GM06990 (cell line): Measurements from ENCODE around the gene MESP2.

Experiments used
- DNase-seq: peaks from one replicate; pipeline ENCODE4 v3.0.0-alpha.2; 2011; ENCODE audit not compliant: insufficient read length; ENCODE audit errors: extremely low read depth
- H3K27me3 ChIP-seq: replicated peaks from 2 replicates; pipeline ENCODE4 v1.6.0; 2011; ENCODE audit warnings: low read length; ENCODE audit not compliant: control insufficient read depth, insufficient read depth
- H3K36me3 ChIP-seq: 2 replicates; pipeline ENCODE4 v1.5.1; 2011; ENCODE audit warnings: low read length; ENCODE audit not compliant: control insufficient read depth, insufficient read depth
- H3K4me3 ChIP-seq: replicated peaks from 2 replicates; pipeline ENCODE4 v1.5.1; 2011; ENCODE audit warnings: low read depth, mild to moderate bottlenecking, control low read depth, low read length
- TF ChIP-seq, protein P1 (sequence below): IDR thresholded peaks from 2 replicates; pipeline ENCODE4 v1.5.1; 2011; ENCODE audit warnings: low read length, control low read depth, mild to moderate bottlenecking, inconsistent platforms; ENCODE audit not compliant: insufficient read depth, poor library complexity, severe bottlenecking

Gene MESP2

DNA sequence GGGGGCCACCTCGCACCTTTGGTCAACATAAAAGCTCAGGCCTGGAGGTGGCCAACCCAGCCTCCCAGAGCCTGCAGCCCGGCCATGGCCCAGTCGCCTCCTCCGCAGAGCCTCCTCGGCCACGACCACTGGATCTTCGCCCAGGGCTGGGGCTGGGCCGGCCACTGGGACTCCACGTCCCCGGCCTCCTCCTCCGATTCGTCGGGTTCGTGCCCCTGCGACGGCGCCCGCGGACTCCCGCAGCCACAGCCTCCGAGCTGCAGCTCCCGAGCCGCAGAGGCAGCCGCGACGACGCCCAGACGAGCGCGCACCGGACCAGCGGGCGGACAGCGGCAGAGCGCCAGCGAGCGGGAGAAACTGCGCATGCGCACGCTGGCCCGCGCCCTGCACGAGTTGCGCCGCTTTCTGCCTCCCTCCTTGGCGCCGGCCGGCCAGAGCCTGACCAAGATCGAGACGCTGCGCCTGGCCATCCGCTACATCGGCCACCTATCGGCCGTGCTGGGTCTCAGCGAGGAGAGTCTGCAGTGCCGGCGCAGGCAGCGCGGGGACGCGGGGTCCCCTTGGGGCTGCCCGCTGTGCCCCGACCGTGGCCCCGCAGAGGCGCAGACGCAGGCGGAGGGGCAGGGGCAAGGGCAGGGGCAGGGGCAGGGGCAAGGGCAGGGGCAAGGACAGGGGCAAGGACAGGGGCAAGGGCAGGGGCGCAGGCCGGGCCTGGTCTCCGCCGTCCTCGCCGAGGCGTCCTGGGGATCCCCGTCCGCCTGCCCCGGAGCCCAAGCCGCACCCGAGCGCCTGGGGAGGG lies at the start of gene MESP2:
TSS of gene MESP2 (plus strand) at position 59 of the 799 bp plus-strand sequence. CDS start at position 85, 26 bp downstream.
- DNase-seq, result peak; percentile 73
- H3K27me3 ChIP-seq, result no peaks in the 10 kb centered on the region
- peak within 1 kb of the TSS; percentile 54 for H3K4me3 ChIP-seq
- H3K36me3 ChIP-seq, result no peaks in the 10 kb centered on the region
- TF ChIP-seq, protein P1, sequence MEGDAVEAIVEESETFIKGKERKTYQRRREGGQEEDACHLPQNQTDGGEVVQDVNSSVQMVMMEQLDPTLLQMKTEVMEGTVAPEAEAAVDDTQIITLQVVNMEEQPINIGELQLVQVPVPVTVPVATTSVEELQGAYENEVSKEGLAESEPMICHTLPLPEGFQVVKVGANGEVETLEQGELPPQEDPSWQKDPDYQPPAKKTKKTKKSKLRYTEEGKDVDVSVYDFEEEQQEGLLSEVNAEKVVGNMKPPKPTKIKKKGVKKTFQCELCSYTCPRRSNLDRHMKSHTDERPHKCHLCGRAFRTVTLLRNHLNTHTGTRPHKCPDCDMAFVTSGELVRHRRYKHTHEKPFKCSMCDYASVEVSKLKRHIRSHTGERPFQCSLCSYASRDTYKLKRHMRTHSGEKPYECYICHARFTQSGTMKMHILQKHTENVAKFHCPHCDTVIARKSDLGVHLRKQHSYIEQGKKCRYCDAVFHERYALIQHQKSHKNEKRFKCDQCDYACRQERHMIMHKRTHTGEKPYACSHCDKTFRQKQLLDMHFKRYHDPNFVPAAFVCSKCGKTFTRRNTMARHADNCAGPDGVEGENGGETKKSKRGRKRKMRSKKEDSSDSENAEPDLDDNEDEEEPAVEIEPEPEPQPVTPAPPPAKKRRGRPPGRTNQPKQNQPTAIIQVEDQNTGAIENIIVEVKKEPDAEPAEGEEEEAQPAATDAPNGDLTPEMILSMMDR, result peak; percentile 34

DNA sequence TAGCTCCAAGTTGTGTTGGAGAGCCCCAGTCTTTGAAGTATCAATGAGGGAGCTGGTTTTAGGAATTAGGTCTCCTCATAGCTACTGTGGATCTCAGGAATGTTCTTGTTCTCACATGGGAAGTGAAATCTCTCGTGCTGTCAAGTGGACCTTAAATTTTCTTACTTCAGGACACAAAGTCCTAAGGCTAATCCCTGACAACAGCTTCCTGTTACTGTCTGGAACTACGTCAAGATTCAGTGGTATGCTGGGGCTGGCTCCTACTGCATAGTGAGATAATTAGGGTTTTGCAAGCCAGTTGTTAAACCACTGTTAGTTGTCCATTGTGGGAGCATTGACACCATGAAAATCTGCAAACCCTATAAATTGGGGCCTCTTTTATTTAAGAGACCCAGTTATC lies 47.9 kb upstream of the MESP2 start:
- H3K27me3 ChIP-seq, result no peaks in the 10 kb centered on the region
- no peaks in the 10 kb centered on the region for H3K36me3 ChIP-seq
- DNase-seq, result no peak
- H3K4me3 ChIP-seq, result no peak overlapping the region
- TF ChIP-seq, protein P1, result no peak

DNA sequence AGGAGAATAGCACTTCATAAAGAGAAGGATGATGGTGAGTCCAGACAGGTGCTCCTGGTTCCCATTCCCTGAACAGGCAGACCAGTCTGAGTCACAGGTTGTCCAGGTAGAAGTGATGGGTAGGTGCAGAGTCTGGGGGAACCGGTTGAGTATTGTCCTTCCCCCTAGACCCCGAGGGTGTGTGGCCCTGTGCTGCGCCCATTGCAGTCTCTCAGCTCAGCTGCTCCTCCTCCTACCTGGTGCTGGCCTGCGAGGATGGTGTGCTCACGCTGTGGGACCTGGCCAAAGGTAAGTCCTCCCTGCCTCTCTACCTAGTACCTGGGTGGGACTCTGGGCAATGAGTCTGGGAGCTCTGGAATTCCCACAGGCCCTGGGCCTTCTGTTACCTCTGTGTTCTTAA lies 44.9 kb upstream of the MESP2 start:
- Histone ChIP-seq H3K36me3 (no peaks in the 10 kb centered on the region), H3K27me3 (no peaks in the 10 kb centered on the region; the same call in 1 of the 2 replicates), H3K4me3 (no peak overlapping the region)
- DNase-seq, result no peak
- TF ChIP-seq, protein P1, result no peak

DNA sequence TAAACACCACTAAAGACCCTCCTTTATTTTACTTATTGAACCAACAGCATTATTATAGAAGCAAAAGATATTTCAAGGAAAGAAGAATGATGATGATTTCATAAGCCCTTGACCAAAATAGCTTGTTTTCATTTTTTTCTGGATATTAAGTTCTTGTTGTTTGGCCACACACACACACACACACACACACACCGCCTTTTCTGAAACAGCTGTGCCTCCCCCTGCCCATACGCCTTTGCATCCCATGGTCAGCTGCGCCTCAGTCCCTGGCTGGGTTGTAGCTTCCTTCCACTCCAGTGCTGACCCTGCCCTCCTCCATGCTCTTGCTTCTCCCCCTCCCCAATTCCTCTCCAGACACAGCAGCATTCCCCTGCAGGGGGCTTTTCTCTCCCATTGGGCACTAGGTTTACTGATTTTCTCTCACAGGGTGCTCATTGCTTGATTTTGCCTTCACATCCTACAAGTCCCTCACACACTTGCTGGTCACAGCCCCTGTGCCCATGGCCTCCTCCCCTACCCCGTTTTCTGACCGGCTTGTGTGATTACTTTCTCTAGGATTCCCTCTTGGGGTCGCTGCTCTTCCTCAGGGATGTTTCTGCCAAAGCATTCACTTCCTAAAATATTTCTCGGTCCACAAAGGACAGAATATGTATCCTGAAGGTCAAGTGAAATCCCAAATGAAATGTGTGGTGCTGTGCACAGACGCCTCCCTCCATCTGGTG lies 43.5 kb upstream of the MESP2 start:
- TF ChIP-seq, protein P1, result no peak
- Histone ChIP-seq H3K36me3 (no peaks in the 10 kb centered on the region), H3K4me3 (no peak overlapping the region), H3K27me3 (no peaks in the 10 kb centered on the region; the same call in 1 of the 2 replicates)
- DNase-seq, result no peak

GRCh38 chr15:89735773-89736172 lies 40.4 kb upstream of the MESP2 start:
- no peaks in the 10 kb centered on the region; the same call in 1 of the 2 replicates for H3K27me3 ChIP-seq
- H3K4me3 ChIP-seq, result no peak overlapping the region
- no peak for DNase-seq
- TF ChIP-seq, protein P1, result no peak
- H3K36me3 ChIP-seq, result no peaks in the 10 kb centered on the region
